Hypothalamus (tissue), 51 donors: ENCODE data around the gene PDGFC.

Source experiments
- DNase-seq, 51 donors: peaks; one replicate each; lab custom pipeline; 2025; lab: John Stamatoyannopoulos, UW

PDGFC gene, protein sequence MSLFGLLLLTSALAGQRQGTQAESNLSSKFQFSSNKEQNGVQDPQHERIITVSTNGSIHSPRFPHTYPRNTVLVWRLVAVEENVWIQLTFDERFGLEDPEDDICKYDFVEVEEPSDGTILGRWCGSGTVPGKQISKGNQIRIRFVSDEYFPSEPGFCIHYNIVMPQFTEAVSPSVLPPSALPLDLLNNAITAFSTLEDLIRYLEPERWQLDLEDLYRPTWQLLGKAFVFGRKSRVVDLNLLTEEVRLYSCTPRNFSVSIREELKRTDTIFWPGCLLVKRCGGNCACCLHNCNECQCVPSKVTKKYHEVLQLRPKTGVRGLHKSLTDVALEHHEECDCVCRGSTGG

DNA sequence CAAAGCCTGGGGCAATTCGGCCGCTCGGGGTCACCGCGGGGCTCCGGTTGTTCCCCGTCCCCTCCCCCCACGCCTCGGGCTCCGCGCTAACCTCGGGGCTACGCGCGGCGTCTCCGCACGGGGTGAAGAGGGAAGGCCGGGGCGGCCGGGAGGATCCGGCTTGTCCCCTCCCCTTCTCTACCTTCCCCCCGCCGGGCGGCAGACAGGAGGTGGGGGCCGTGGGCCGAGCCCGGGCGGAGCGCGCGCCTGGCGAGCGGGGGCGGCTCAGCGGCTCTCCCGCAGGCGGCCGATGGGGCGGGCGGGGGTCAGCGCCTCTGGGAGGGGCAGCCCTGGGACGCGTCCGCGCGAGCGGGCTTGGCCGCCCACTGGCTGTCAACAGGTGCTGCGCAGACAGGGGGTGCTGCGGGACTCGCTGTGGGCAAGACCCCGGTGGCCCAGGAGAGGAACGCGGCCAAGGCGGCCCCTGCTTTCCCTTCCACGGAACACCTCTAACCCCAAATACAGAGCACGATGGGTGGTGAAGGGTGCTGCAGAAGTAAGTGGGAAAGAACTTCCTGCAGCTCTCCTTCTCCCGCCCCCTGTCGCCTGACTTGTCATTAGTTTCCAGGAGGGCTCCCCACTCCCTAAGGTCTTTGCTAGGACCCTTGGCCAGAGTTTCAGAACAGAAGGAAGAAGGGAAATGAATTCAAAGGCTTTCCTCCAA is at the start of gene PDGFC:
Gene PDGFC, minus strand, starts transcription at position 124 of the 703 bp plus-strand sequence. CDS start 896 bp downstream, outside the sequence.
- peak in 49 of 51 donors; percentile 10 to 81 (median 63) for DNase-seq

DNA sequence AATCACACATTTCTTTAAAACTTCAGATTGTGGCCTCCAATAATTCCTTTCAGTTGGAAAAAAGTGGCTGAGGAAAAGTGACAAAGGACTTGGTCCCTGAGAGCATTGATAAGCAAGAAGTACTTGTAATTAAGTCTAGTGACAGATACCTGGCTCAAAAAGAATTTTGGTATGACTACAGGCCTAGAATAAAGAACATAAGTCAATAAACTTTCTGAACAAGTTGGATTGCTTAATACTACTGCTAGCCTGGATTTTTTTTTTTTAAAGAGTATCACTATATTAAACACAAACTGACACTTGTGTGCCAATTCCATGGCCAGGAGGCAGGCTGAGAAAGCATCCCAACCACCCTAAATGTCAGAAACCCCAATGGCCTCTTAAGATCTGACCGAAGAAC is 49.3 kb upstream of the PDGFC start:
- no peak for DNase-seq

DNA sequence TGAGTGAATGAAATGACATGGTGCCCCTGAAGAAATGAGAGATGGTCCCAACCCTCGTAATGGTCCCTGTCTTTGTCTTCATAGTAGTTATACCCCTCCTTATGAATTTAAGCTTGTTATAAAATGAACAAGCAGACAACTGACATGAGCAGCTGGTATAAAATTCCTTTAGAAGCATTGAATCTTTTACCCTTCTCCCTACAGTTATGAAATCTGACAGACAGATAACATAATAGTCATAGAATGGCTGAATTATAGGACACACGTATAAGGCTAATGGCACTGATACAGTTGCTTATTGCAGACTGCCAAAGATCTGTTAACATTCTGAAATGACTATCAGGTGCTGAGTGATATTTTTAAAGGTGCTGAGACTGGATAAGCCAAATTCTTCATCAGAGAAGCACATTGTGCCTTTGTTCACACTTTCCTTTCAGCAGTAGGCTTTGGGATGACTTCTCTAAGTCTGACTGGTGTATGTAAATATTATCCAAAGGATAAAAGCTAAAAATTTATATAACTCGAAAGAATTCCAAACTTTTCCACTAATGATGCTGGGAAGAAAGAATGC is 47.4 kb upstream of the PDGFC start:
- no peak for DNase-seq

DNA sequence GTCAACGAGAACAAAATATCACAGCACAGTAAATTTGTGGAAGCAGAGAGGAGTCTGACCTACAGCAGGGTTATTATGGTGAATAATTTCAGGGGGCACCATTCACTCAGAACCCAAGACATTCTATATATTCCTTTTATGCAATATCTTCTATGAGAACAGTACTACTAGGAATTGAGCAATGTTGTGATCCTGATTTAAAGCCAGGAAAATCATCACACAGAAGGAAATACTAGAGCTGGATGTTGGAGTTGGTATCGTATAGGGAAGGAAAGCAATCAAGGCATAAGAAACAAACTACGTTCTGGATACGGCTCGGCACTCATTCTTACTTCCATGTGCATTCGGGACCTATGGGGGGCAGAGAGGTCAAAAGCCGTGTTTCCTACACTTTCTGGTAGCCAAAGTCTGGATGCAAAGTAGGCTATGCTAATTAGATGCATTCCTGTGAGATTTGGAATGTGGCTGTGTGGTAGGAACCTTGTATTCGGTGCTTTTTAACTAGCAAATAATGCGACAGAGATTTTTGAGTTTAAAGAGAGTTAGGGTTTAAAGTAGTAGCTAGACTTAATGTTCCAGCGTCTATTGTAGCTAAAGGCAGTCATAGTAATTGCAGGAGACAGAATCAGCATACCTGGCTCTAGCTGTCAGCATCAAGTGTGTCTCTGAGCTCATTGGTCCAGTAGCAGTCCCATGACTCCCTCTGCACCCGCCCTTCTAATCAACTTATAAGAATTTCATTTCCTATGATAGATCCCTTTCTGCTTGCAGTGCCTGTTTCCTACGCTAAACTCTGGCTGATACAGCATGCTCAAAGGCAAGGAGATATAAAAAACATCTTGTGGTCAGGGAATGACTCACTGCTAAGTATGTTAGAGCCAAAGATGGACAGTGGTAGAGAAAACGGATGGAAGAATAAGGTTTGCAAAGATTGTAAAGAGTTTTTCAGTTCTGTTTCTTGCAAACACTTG is 43.3 kb upstream of the PDGFC start:
- DNase-seq, result no peak

DNA sequence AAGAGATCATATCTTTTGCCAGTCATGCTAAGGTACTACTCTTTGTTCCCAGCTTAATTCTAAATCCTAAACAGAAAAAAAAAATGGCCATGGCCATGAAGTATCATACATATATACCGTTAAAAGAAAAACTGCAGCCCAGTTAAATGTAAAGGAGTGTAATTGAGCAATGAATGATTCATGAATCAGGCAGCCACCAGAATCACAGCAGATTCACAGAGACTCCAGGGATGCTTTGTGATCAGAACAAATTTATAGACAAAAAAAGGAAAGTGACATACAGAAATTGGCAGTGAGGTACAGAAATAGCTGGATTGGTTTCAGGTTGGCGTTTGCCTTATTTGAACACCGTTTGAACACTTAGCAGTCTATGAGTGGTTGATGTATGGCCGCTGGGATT is 42.1 kb upstream of the PDGFC start:
- no peak for DNase-seq

DNA sequence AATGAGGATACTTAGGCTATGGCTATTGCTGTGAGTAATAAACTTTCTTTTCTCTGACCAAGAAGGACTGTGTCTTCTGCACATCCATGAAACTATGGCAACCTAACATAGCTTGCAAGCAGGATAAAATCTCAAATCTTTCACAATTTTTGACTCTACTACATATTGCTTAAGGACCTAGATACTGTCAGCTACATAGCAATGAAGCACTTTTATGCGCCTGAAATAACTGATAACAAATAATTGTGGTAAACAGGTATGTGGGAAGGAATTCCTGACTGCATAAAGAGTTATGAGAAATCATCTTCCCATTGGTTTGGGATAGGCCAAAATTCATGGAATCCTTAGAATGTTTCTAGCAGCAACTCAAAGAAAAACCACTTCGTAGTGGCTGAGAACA is 41.2 kb upstream of the PDGFC start:
- DNase-seq, result no peak

DNA sequence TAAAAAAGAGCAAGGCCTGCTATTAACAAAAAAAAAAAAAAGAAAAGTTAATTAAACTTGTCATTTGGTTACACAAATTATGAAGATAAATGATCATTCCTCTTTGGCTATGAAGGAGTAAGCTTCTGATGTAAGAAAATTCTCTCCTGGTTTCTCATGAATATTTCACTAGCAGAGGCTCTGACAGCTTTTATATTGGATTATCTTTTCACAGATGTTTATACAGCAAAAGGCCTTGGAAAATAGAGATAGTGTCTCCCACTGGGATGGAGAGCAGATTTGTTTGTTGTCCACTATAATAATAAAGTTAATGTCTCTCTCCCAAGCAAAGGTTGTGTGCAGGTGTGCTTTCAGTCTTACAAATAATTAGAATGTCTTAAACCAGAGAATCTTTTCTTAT is 40.7 kb upstream of the PDGFC start:
- DNase-seq, result no peak

DNA sequence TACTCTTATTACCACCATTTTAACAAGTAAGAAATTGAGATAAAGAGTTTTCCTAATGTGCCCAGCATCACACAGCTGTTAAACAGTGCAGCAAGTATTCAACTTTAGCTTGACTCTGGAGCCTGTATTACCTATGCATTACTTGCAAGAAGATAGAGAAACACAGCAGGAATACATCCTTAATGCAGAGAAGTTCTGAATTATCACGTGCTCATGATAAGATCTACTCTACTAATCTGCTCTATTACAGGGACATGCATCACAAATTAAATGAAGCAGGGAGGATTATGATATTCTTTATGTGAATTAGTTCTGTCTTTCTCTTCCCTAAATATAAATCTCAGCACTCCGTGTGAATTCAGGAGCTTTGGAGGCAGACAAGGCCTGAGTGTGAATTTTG is 39.0 kb upstream of the PDGFC start:
- DNase-seq, result no peak

DNA sequence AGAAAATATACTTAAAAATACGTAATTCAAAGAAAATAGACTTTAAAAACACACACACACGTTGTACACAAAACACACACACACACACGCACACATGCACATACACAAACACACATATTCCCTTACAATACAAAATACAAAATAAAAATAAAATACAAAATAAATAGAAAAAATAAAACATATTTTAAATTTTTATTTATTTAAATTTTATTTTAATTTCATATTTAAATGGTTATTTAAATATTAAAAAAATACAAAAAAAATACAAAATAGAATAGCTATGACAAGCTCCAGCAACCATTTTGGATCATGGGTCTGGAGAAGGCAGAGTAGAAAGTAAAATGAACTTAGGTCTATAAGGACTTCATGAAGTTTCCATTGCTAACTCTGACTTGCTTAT is 34.2 kb upstream of the PDGFC start:
- DNase-seq, result no peak

DNA sequence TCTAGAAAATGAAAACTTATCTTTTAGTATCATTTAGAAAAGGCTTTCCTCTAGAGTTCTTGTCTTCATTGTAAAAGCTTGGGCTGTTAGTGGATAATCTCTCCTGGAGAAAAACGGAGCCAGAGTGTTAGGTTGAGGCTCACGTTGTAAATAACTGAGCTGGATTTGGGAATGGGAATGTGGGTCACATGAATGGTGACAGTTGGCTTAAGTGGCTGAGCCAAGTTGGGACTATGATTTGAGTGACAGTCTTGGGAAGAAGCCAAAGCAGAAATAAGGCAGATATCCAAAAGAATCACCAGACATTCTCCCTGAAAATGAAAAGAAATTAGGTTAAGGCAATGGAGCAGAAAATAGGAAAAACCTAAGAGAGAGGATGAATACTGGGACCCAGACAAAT is 33.6 kb upstream of the PDGFC start:
- no peak for DNase-seq

DNA sequence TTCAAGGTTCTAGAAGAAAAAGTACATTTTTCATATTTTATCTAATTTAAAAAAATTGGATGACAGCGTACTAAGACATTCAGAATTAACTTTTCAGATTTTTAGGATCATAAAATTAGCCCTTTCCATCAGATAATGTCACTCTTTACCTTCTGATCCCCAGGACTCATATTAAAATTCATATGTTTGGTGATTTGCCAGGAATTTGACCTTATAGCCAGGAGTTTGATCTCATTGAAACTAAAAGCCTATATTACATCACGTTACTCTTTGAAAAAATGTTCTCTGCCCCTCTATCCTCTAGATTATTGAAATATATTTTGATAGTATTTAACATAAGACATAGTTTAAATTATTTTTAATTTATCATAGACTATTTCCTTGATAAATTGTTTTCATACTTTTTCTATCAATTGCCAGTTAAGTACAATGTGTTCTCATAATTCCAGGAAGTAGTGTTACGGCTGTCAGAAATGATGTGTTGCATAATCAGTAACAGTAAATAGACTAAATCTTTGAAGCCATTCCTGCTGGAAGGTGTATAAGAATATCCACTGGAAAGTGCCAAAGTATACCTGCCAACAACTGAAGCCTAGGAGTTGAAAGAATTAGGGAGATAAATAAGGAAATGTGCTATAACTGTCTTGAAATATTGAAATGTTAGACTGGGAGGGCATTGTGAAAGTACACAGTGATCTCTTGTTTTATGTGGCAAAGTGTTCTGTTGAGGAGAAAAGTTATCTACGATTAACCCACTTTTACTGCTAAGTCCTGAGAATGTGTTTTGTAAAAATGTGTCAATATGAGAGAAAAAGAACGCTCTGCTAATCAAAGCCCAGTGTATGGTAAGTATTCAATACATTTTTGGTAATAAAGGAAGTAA is 32.9 kb upstream of the PDGFC start:
- DNase-seq, result no peak

DNA sequence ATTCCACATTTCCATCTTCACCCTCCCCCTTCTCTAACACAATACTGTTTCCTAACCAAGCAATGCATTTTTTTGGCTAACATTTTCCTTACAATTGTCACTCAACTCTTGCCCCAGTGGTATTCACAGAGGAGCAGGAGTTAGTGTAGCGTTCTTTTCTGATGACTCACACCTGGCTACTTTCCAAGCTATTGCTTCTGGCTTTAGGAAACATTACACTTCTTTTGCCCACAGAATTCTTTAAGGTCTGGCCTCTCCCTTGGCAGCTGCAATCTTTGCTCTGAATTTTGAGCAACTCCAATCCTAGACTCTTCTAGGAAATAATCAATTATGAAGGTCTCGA is 27.5 kb upstream of the PDGFC start:
- no peak for DNase-seq

DNA sequence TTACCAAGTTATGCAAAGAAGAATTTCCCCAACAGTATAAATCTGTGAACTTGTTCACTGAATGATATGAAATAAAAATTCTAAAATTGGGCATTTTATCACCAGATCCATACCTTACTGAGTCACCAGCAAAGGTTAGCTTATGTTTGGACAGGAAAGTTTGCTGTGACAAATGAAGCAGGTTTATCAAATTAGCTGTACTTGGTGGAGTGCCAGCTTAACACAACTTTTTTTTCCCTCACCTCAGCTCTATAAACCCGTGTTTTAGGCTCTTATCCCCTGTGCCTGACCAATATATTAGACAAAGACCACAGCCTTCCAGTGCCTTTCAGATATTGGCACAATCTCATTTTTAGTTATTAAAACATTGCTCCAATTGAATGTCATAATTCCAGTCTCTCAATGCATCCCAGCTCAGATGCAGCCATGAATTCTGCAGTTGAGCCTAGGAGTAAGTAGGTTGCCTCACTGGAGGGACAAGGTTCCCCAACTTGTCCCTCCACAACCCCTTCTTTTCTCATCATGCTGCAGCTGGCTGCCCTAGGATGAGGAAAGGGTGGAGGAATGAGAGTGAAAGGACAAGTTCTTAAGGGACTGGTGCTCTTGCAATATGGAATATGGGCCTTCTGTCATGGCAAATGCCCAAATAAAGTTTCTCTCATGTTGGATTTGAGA is 27.0 kb upstream of the PDGFC start:
- no peak for DNase-seq

DNA sequence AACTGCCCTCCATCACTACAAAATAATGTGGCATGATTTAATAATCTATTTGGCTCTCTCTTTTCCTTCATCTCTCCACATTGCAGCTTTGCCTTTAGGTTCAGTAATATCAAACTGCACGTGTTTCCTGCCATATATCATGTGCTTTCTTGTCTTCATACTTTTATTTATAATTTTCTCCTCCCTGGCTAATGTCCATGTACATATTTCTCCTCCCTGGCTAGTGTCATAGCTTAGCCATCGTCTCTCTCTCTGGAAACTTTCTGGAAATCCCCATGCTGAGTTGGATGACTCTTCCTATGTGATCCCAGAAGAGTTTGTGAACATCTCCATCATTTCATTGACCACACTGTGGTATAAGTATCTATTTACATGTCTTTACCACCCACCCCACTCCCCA is 21.3 kb upstream of the PDGFC start:
- DNase-seq, result no peak

DNA sequence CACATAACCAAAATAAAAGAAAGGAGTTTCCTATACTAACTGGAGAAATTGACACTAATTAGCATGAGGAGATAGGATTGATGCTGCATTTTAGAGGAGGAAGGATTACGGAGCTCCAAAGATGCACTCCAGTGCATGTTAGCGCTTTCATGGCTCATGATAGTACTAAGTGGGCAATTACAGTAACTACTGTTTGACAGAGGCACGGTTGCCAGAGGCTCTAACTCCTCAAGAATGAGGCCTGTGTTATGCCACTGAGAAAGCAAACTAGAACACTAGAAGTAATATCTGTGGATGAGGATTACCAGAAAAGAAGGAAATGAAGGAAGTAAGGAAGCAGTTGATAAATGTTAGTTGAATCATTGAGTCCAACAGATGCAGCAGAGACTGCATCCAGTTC is 19.6 kb upstream of the PDGFC start:
- DNase-seq, result no peak

DNA sequence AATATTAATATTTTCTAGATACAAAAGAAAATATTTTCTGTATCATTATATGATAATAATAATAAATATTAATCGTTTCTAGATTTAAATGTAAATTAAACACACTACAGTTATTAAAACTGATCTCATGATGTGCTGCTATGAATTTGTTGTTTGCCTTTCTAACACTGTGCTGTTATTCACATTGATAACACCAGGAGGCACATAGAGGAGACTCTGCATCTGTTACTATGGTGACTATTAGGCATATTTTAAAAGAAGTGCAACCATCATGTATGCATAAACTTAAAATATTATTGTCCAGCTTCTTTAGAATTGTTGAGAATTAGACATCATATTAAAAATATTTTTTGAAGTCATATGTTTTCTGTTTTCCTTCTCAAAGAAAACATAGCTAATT is 11.8 kb upstream of the PDGFC start:
- no peak for DNase-seq

DNA sequence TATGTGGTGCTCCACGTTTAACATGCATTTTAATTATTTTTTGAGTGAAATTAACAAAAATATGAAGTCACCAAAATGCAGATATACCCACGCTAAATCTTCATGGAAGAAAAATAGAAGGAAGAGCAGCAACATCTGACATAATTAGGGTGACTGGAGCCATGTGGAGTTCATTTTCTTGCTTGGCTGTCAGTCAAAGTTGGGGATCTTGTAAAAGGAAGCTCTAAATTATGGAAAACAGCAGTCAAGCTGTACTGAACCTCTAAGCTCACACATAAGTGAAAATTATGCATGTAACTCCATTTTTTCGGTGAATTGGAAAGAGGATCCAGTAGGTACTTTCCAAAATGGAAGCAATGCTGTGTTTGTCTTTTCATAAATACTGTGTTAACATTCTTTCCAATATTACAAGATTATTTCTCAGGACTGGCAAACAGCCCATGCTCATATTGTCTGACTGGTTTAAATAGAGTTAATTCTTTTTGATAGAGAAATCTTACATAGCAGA is 9.7 kb upstream of the PDGFC start:
- no peak for DNase-seq

DNA sequence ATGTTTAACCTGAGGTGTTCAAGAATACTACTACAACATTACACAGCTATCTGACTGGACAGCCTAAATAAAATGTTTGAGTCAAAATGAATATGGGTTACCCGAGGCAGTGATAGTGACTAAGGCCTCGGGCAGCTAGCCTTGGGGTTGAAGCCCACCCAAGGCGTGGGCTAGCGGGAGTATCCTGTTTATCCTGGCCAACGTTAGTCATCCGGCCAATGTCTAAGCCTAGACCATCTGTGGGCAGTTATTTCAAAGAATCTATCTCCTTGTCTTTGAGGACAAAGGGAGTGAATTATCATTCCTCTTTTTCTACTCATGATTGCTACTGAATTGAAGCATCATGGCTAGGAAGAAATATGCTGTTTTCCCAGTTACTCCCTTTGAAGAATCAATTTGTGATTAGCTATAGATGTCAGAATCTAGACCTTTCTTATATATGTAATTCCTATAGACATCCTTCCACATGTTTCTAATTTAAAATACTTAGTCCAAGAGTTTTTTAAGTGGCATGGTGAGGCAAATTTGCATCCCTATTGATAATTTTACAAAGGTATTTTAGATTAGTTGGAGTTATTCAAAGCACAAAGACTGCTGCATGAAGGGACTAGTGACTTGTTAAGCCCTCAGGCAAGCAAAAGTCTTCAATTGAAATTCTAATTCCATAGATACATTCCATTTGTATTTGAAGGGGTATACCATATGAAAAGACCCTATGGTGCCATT is 6.0 kb upstream of the PDGFC start:
- DNase-seq, result no peak

DNA sequence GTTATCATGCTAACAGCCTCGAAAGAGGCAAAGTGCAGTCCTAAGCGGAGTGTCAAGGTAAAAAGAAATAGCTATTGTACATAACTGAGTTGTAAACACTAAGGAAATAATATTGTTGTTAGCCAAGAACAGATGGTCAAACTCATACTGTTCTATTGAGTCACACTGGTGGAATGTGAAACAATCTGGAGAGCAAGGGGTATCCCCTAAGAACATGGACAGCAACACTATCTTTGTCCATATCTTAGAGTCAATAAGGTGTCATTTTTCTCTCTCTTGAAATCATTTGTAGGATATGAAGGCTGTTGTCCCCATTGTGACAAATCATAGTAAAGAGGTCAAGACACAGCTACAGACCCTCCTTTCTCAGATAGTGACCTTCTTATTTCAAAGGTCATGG is 4.5 kb upstream of the PDGFC start:
- no peak for DNase-seq
